Fibroblast of mammary gland (primary cell): ENCODE data around the gene CSPG4.
"Not testable (repeated sequence)": the region's sequence is repeated elsewhere in the genome, so short reads cannot be mapped to it uniquely, and the experiment has no call there.

Source experiments
- DNase-seq: peaks from one replicate; pipeline ENCODE4 v3.0.0-alpha.2; 2010; ENCODE audit warnings: low read depth
- H3K4me3 ChIP-seq: 2 replicates; pipeline ENCODE4 v1.5.1; 2011; ENCODE audit warnings: low read depth, mild to moderate bottlenecking, low read length, moderate library complexity; ENCODE audit not compliant: control insufficient read depth
- TF ChIP-seq, protein P1 (sequence below): conservative IDR thresholded peaks from 2 replicates; pipeline ENCODE4 v1.5.1; 2011; ENCODE audit warnings: low read depth, low read length, inconsistent platforms; ENCODE audit not compliant: control insufficient read depth, insufficient read depth

The CSPG4 gene

DNA sequence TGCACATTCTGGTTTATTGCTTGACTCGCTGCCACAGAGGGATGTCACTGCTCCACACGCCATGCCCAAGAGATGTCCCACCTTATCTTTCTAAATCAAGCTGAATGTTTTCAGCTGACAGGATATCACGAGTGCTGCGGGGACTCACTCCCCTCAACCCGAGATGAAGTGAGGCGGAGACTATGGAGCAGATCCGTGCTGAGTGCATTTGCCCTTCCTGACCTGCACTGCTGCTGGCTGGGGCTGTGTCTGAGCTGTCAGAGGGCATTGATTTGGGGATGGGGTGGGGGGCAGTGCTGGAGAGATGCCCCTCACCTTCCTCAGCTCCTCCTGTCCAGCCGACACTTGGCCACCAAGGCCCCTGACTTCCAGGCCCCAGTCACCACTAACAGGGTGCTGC lies 40.5 kb upstream of the CSPG4 start:
- DNase-seq: no peak
- TF ChIP-seq, protein P1, sequence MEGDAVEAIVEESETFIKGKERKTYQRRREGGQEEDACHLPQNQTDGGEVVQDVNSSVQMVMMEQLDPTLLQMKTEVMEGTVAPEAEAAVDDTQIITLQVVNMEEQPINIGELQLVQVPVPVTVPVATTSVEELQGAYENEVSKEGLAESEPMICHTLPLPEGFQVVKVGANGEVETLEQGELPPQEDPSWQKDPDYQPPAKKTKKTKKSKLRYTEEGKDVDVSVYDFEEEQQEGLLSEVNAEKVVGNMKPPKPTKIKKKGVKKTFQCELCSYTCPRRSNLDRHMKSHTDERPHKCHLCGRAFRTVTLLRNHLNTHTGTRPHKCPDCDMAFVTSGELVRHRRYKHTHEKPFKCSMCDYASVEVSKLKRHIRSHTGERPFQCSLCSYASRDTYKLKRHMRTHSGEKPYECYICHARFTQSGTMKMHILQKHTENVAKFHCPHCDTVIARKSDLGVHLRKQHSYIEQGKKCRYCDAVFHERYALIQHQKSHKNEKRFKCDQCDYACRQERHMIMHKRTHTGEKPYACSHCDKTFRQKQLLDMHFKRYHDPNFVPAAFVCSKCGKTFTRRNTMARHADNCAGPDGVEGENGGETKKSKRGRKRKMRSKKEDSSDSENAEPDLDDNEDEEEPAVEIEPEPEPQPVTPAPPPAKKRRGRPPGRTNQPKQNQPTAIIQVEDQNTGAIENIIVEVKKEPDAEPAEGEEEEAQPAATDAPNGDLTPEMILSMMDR: no peak
- H3K4me3 ChIP-seq: no peak overlapping the region

GRCh38 chr15:75751891-75752290 lies 39.2 kb upstream of the CSPG4 start:
- TF ChIP-seq, protein P1: no peak
- DNase-seq: no peak
- H3K4me3 ChIP-seq: no peak overlapping the region

- TF ChIP-seq, protein P1: no peak
- H3K4me3 ChIP-seq: no peak overlapping the region
- no peak for DNase-seq
Measured at GRCh38 chr15:75751116-75751875, 38.6 kb upstream of the CSPG4 start.

DNA sequence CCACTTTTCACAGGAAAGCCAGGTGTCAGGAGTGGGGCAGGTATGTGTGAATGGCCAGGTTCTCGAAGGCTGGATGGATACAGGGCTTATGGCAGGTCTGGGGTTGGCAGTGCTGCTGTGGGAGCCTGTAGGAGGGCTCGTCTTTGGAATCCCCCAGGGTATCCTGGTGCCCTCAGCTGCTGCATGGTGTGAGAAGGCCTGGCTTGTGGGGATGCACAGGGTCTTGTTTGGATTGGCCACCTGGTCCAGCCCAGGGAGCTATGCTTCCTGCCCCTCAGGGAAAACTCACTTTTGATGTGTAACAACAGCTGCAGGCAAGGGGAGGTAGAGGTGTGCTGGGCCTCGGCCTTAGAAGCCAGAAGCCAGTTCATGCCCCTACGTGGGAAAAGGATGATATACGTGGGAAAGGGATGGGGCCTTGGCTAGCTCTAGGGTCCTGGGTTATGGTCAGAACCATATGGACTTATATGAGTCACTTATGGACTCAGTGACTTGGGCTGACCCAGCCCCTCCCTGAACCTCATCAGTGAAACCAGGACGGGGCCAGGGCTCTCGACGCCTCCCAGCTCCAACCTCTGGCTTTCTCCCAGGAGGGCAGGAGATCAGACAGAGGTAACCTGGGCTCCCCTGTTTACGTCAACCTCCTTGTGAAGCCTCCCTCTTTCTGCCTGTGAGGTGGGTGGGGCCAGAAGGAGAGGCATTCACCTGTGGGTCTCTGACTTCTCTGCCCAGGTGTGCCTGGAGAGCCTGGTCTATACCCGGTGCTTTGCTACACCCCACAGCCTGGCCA lies 37.8 kb upstream of the CSPG4 start:
- H3K4me3 ChIP-seq: no peak overlapping the region
- no peak for DNase-seq
- TF ChIP-seq, protein P1: no peak

GRCh38 chr15:75749820-75750219 lies 37.2 kb upstream of the CSPG4 start:
- TF ChIP-seq, protein P1: no peak
- H3K4me3 ChIP-seq: no peak overlapping the region
- DNase-seq: no peak

- not testable (repeated sequence) for DNase-seq, H3K4me3 ChIP-seq
Measured at GRCh38 chr15:75748882-75749281, 36.2 kb upstream of the CSPG4 start.

GRCh38 chr15:75747121-75747520 lies 34.5 kb upstream of the CSPG4 start:
- H3K4me3 ChIP-seq, DNase-seq: not testable (repeated sequence)
